Stimulated activated CD4-positive, alpha-beta T cell treated with anti-CD3 and anti-CD28 coated beads, Interleukin-4, amount 100 ng/mL, for 48 hours (primary cell): Measurements from ENCODE around the gene MPIG6B.
A peak's percentile ranks its signal among the peaks of the same experiment; 100 is the strongest.
"Not testable (repeated sequence)": the region's sequence is repeated elsewhere in the genome, so short reads cannot be mapped to it uniquely, and the experiment has no call there.

ENCODE experiments used
- DNase-seq, 2 donors: peaks; one replicate each; pipeline ENCODE4 v3.0.0-alpha.2; 2020; ENCODE audit warnings: low read depth in 2 of 2

MPIG6B gene

DNA sequence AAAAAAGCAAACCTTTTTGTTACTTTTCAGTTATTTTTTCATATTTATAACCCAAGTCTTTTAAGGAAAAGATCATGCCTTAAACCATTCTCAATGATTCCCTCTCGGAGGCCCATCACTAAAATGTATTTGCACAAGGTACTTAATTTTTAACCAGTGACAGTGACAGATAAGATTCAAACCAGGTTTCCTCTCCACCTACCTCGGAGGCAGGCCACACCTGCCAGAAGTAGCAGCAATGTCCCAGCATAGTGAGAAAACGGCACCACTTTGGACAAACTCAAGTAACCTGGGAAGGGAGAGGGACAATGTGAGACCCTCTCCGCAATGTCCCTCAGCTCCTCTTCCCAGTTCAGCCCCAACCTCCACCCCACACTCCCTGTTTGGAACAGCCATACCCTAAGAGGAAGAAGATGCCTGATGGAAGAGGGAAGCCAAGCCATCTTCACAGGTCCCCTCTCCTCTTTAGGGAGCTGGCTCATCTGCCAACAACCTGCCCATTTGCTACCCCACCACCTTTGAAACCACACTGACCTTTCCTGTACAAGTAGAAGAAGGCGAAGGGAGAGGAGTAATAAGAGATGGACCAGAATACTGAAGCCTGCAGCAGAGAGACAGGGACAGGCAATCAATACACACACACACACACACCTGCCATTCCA lies 22.3 kb upstream of the MPIG6B start:
- no peak for DNase-seq

DNA sequence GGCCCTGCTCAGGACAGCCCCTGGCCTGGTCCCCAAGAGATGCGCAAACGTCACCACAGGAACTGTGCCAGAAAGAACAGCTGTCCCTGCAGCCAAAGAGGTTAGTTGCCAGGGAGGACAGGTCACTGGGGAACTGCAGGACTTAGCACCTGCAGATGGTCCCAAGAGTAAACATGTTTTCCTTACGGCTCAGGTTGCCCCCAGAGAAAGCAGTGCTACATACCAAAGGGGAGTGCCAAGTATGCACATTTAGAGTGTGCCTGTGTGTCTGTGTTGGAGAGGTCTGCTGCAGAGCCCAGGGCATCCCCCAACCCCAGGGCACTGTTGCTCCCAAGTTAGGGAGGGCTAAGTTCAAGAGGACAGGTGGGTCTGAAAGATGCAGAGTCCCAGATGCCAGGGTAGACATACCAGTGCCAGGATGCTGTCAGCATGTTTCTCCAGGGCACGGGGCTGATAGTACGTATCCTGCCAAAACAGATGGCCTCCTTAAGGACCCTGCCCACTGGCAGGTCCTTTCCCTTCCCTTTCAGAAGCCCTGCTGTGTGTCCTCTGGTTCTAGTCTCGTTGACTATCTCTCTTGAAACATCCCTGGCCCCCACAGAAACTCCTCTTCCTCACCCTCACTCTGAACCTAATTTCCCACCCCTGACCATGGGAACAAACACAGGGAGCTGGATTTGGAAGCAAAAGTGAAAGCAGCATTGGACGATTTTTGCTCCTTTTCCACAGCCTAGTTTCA lies 21.3 kb upstream of the MPIG6B start:
- DNase-seq = no peak

- DNase-seq = peak in 1 of 2 donors; percentile 31
These were observed 20.8 kb upstream of the MPIG6B start for GRCh38 chr6:31702405-31702818.

- peak; percentile 94 to 96 for DNase-seq
These were observed 20.1 kb upstream of the MPIG6B start, which contains the start of gene ABHD16A for GRCh38 chr6:31702819-31703716. Gene ABHD16A, minus strand, starts transcription at chr6:31703324. Its CDS starts 43 bp downstream, at chr6:31703281.

GRCh38 chr6:31705931-31706330 lies 17.2 kb upstream of the MPIG6B start:
- no peak for DNase-seq

- DNase-seq = no peak
These were observed 16.6 kb upstream of the MPIG6B start, which contains the start of gene LY6G6F for GRCh38 chr6:31706599-31706998. Gene LY6G6F, plus strand, starts transcription at chr6:31706866. Its CDS starts 41 bp downstream, at chr6:31706907.

- DNase-seq = no peak
These were observed 15.5 kb upstream of the MPIG6B start for GRCh38 chr6:31707701-31708100.

GRCh38 chr6:31708224-31708623 lies 14.9 kb upstream of the MPIG6B start:
- DNase-seq = no peak

- DNase-seq = not testable (repeated sequence)
These were observed 14.0 kb upstream of the MPIG6B start for GRCh38 chr6:31709157-31709556.

GRCh38 chr6:31710523-31711219 lies 12.5 kb upstream of the MPIG6B start:
- no peak for DNase-seq

- DNase-seq = no peak
These were observed 11.9 kb upstream of the MPIG6B start for GRCh38 chr6:31711233-31711632.

DNA sequence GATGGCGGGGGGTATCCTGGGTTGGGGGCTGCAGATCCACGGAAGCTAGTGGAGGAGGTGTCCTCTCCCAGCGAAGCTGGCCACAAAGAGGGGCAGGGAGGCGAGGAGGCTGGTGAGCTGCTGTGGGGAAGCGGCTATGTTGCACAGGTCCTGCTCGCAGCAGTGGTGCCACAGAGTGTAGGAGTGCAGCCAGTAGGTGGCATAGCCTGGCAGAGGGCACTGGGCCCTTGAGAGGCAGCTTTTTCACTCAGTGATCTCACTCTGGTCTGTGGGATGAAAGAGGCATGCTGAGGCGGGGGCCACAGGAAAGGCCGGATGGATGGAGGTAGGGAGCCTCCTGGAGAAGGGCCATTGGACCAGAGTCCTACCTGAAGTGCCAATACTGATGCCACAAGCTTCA lies 10.9 kb upstream of the MPIG6B start:
- DNase-seq = no peak

- DNase-seq = no peak
These were observed 9.7 kb upstream of the MPIG6B start for GRCh38 chr6:31713465-31713864.

DNA sequence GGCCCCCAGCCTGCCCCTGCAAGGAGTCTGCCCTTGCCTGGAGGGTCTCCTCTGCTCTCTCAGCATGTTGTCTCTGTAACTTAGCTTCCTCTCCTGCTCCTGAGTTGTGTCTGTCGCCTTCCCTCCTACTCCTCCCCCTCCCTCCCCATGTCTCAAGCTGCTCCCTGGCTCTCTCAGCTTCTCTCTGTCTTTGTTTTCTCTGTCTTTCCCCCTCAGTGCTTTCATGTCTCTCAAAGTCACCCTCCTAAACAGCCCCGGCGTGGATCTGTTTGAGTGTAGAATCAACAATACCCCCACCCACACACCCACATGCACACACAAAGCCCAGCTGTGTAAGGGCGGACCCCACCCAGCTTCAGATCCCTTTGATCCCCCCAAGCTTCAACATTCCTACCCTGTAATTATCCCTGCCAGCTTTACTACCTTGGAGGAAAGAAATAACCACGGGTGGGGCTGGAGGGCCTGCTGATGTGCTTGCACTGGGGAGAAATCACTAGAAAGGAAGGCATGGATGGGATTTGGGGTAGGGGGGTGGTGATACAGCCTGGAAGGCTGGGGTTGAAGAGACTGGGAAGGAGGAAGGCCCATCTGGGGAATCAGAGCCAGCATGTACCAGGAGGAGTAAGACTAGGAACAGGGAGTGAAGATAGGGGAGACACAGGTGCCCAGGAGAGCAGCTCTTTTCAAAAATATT lies 9.0 kb upstream of the MPIG6B start:
- no peak for DNase-seq

- no peak for DNase-seq
These were observed 7.9 kb upstream of the MPIG6B start, which contains the start of gene LY6G6D for GRCh38 chr6:31715022-31715958. Gene LY6G6D, plus strand, starts transcription at chr6:31715348. Its CDS starts 8 bp downstream, at chr6:31715356.

- no peak for DNase-seq
These were observed 5.5 kb upstream of the MPIG6B start for GRCh38 chr6:31717499-31718222.

- no peak for DNase-seq
These were observed 4.9 kb upstream of the MPIG6B start for GRCh38 chr6:31718265-31718664.

DNA sequence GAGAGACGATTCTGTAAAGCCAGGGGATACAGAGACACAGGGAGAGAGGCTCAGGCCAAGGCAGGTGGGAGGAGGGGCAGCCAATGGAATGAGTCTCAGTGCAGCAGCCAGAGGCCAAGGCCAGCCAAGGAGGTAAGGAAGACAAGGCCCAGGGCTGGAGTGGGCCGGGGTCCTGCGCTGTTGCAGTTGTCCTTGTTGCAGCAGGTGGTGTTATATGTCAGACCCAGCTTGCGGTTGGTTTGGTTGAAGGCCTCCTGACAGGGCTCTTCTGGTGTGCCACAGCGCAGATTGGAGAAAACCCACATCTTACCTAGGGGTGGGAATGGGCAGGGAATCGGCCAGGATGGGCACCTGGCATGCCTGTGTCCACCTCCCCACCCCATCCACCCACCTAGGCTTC lies 4.2 kb upstream of the MPIG6B start:
- DNase-seq = no peak

DNA sequence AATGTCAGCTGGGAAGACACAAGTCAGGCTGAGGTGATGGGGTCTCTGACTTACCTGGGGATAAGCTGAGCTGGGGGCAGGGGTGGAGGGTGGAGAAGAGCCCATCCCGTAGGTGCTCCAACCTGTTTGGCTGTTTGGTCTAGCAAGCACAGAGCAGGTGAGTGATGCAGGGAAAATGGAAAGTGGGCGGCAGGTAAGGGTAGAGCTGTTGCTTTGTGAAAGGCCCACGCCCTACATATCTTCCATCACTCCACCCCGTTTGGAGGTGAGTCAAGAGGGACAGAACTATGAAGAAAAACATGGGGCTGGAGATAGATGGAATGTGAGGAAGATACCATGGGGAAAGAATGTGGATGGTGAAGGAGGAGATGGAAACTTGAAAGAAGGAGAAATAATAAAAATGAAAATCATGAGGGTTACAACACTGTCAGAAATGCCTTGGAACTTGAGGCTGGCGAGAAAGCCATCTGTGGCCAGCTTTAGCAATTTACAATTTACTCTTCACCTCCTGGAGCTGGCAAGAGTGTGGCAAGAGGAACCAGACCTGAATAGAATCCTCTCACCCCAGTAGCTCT lies 2.9 kb upstream of the MPIG6B start:
- DNase-seq = no peak
